Activated T-helper 17 cell treated with anti-CD3 and anti-CD28 coated beads, Interleukin-2, amount 50 U/mL, for 72 hours (primary cell): Measurements from ENCODE around the gene SLC23A2. TPM values are rescaled to one million over a fixed set of nuclear protein-coding genes. Genes with fewer than 3 reads are reported as not detected.

ENCODE experiments used
- ATAC-seq: fragments of 150-1000 bp; cut with Tn5 transposase; replicated peaks from 2 replicates; pipeline ENCODE4 v1.10.0; 2021; ENCODE audit warnings: mild to moderate bottlenecking, moderate library complexity
- H3K27ac Mint-ChIP-seq: one replicate; pipeline ENCODE4 v1.8.0; 2022; ENCODE audit warnings: mixed read lengths
- H3K27me3 Mint-ChIP-seq: one replicate; pipeline ENCODE4 v1.8.0; 2022; ENCODE audit warnings: mixed read lengths
- H3K36me3 Mint-ChIP-seq: one replicate; pipeline ENCODE4 v1.8.0; 2022; ENCODE audit warnings: low read depth, mild to moderate bottlenecking, mixed read lengths
- H3K4me1 Mint-ChIP-seq: one replicate; pipeline ENCODE4 v1.8.0; 2022; ENCODE audit warnings: mixed read lengths
- H3K4me3 Mint-ChIP-seq: one replicate; pipeline ENCODE4 v1.8.0; 2022; ENCODE audit warnings: mild to moderate bottlenecking, mixed read lengths
- H3K9me3 Mint-ChIP-seq: one replicate; pipeline ENCODE4 v1.8.0; 2022; ENCODE audit warnings: mixed read lengths
- total RNA-seq, 2 donors: library from RNA; stranded (reverse); gene quantifications; one replicate each; pipeline ENCODE4 v1.2.3, GENCODE V29; 2022

Gene SLC23A2
- total RNA-seq, 2 donors from 2014 or later = 9.0 to 17.2 TPM

- peaks cover 9% of the 10 kb centered on the region for H3K4me1 Mint-ChIP-seq
- no peak overlapping the region for H3K4me3 Mint-ChIP-seq
- no peaks in the 10 kb centered on the region for H3K9me3 Mint-ChIP-seq
- no peaks in the 10 kb centered on the region for H3K27me3 Mint-ChIP-seq
- peaks cover 39% of the 10 kb centered on the region for H3K36me3 Mint-ChIP-seq
- no peak for ATAC-seq
- H3K27ac Mint-ChIP-seq = peak overlapping the region; percentile 73
Measured at GRCh38 chr20:4898282-4899244, 102.7 kb downstream of the SLC23A2 start.

DNA sequence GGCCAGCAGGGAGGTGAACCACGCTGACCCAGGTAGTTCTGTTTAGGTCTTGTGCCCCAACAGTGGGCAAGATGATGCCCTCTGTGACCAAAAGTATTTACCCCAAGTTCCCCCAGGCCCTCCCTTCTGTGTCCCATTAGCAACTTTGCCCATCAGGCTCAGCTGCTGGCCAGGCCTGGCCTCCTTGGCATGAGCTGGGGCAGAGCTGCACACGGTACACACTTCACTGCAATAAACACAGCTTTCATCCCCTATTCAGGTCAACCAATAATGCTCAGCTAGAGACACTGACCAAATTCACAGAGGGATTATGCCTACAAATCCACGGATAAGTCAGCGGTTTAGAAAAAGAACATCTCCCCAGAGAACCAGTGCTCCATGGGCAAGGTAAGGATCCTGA is 103.7 kb downstream of the SLC23A2 start:
- Mint-ChIP-seq H3K9me3 (no peaks in the 10 kb centered on the region), H3K4me1 (peaks cover 9% of the 10 kb centered on the region), H3K27ac (peak overlapping the region; percentile 53), H3K4me3 (no peak overlapping the region), H3K27me3 (no peaks in the 10 kb centered on the region), H3K36me3 (peaks cover 39% of the 10 kb centered on the region)
- no peak for ATAC-seq

DNA sequence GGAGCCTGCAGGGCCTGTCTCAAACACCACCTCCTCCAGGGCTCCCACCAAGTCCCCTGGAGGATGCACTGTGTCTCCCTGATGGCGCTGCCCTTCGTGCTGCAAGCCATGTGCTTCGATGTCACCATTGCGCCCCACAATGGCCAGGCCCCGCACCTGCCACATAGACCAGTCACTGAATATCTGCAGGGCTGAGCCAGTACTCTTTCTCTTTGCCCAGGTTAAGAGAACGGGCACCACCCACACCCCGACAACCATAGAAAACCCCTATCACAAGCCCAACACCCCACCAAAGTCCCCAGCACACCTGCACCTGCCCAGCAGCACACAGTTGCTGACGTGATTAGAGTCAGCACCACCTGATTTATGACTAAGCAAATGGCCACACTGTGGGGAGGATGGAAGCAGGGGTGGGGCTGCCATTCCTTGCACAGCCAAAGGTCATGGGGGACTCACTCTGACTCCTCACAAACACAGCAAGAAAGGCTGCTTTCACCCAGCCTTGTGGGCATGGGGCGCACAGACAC is 104.3 kb downstream of the SLC23A2 start:
- H3K27ac Mint-ChIP-seq = peak overlapping the region; percentile 53
- H3K27me3 Mint-ChIP-seq = no peaks in the 10 kb centered on the region
- H3K4me3 Mint-ChIP-seq = no peak overlapping the region
- no peaks in the 10 kb centered on the region for H3K9me3 Mint-ChIP-seq
- peaks cover 9% of the 10 kb centered on the region for H3K4me1 Mint-ChIP-seq
- ATAC-seq = peak; percentile 63
- H3K36me3 Mint-ChIP-seq = peaks cover 34% of the 10 kb centered on the region

- Mint-ChIP-seq H3K36me3 (peaks cover 26% of the 10 kb centered on the region), H3K27ac (no peak overlapping the region), H3K4me1 (peaks cover 3% of the 10 kb centered on the region), H3K4me3 (no peak overlapping the region), H3K27me3 (no peaks in the 10 kb centered on the region), H3K9me3 (no peaks in the 10 kb centered on the region)
- ATAC-seq = no peak
Measured at GRCh38 chr20:4896119-4896702, 105.1 kb downstream of the SLC23A2 start.

DNA sequence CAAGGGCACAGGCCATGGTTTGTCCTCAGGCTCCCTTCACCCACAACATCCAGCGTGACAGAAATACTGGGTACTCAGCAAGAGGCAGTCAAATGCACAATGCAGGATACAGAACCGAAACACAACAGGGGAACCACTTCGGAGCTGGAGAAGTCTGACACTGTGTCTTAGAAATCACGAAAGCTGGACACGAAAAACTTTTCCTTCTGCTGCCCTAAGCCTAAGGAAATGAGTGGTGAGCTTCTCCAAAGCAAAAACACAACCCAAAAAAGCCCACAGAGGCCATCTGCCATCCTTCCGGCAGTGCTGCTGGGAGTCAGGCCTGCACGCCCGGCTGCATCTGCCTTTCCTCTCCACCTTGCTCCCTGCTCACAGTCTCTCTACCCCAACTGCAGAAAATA is 106.3 kb downstream of the SLC23A2 start:
- Mint-ChIP-seq H3K27ac (no peak overlapping the region), H3K4me3 (no peak overlapping the region), H3K27me3 (no peaks in the 10 kb centered on the region), H3K9me3 (no peaks in the 10 kb centered on the region), H3K36me3 (peaks cover 16% of the 10 kb centered on the region), H3K4me1 (peaks cover 3% of the 10 kb centered on the region)
- ATAC-seq = no peak

DNA sequence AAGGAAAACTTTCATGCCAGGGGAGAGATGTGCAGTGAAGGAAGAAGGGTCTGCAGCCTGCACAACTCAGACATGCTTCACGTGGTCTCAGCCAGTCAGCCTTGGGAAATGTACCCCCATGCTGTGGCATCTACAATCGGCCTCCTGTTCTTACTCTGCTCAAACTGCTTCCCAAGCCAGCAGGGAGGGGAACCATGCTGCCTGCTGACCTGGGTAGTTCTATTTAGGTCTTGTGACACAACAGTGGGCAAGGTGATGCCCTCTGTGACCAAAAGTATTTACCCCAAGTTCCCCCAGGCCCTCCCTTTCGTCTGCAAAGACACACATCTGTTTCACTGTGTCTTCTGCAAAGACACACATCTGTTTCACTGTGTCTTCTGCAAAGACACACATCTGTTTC is 106.9 kb downstream of the SLC23A2 start:
- Mint-ChIP-seq H3K9me3 (no peaks in the 10 kb centered on the region), H3K27me3 (no peaks in the 10 kb centered on the region), H3K4me1 (peaks cover 3% of the 10 kb centered on the region), H3K4me3 (no peak overlapping the region), H3K27ac (peak overlapping the region; percentile 50), H3K36me3 (peaks cover 16% of the 10 kb centered on the region)
- ATAC-seq = no peak

DNA sequence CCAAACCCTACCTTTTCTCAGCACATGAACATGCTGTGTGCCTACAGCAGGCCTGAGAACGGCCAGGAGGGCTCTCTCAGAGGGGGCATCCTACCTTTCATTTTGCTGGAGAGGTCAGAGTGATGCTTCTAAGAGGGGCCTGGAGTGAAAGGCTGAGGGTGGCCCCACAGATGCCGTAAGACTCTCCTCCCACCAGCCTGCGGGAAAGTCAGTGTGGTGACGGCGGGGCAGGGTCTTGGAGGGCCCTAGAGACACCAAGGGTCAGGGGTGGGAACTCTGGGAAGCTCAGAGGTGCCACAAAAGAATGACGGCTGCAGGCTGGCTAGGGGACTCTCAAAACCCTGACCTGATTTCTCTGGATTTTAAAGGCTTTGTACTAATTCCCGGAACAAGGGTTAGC is 107.6 kb downstream of the SLC23A2 start:
- no peaks in the 10 kb centered on the region for H3K27me3 Mint-ChIP-seq
- no peak overlapping the region for H3K4me3 Mint-ChIP-seq
- ATAC-seq = no peak
- H3K4me1 Mint-ChIP-seq = peaks cover 3% of the 10 kb centered on the region
- peaks cover 20% of the 10 kb centered on the region for H3K36me3 Mint-ChIP-seq
- H3K9me3 Mint-ChIP-seq = no peaks in the 10 kb centered on the region
- H3K27ac Mint-ChIP-seq = peak overlapping the region; percentile 50

DNA sequence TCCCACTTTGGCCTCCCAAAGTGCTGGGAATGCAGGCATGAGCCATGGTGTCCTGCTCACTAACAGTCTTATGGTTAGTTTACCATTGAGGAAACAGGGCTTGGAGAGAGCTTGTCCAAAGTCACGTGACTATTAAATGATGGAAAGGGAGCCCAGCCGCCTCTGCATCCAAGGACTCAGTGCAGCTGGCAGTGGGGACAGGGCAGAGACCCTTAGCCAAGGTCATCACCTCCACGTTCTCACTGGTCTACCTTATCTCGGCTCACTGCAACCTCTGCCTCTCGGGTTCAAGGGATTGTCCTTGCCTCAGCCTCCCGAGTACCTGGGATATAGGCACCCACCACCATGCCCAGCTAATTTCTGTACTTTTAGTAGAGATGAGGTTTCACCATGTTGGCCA is 109.3 kb downstream of the SLC23A2 start:
- no peak for ATAC-seq
- Mint-ChIP-seq H3K36me3 (peaks cover 17% of the 10 kb centered on the region), H3K27ac (no peak overlapping the region), H3K27me3 (no peaks in the 10 kb centered on the region), H3K4me3 (no peak overlapping the region), H3K4me1 (no peaks in the 10 kb centered on the region), H3K9me3 (no peaks in the 10 kb centered on the region)

DNA sequence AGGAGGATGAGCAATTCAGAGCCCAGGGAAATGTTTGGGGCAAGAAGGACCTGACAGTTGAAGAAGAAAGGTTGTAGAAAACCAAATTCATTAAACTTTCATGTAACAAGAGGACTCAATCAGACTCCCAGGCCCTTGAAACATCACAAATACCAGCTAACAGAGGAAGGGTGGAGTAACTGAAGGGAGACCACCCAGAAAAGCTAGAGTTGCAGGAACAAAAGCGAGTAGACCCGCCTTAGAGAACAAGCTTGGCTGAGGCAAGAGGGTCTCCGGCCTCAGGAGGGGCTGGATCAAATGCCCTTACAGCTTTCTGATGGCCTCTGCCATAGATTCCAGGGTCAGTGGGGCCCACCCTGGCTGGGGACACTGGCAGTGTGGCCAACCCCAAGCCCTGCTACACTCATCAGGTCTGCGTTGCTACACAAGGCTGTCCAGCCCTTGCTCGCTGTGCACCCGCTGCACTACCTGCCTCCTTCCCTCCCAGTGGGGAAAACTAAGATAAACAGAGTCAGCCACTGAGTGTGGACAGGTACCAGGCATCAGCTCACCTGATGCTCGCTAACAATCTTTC is 110.0 kb downstream of the SLC23A2 start:
- Mint-ChIP-seq H3K27me3 (no peaks in the 10 kb centered on the region), H3K36me3 (peaks cover 17% of the 10 kb centered on the region), H3K9me3 (no peaks in the 10 kb centered on the region), H3K4me1 (no peaks in the 10 kb centered on the region), H3K27ac (peak overlapping the region; percentile 52), H3K4me3 (no peak overlapping the region)
- no peak for ATAC-seq

DNA sequence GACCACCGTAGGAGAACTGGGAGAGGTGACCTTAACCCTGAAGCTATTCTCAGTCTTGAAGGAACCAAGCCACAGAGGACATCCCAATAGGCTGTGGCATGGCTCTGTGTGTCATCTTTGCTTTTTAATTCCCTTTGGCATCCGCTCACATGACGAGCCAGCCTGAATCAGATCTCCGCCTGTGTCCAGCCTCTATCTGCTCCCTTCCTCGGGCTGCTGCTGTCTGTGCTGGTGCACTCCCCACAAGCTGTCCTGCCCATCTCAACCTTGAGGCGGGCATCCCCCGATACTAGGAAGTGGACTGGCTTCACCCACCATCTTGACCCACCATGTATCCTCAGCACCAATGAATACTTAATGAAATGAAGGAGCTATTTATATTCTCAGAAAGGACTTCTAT is 111.9 kb downstream of the SLC23A2 start:
- no peaks in the 10 kb centered on the region for H3K4me1 Mint-ChIP-seq
- no peaks in the 10 kb centered on the region for H3K27me3 Mint-ChIP-seq
- no peak overlapping the region for H3K4me3 Mint-ChIP-seq
- no peak overlapping the region for H3K27ac Mint-ChIP-seq
- H3K9me3 Mint-ChIP-seq = no peaks in the 10 kb centered on the region
- no peak for ATAC-seq
- peaks cover 27% of the 10 kb centered on the region for H3K36me3 Mint-ChIP-seq

- Mint-ChIP-seq H3K36me3 (peaks cover 46% of the 10 kb centered on the region), H3K4me3 (no peak overlapping the region), H3K9me3 (no peaks in the 10 kb centered on the region), H3K27ac (no peak overlapping the region), H3K4me1 (no peaks in the 10 kb centered on the region), H3K27me3 (no peaks in the 10 kb centered on the region)
- ATAC-seq = no peak
Measured at GRCh38 chr20:4887586-4887985, 113.7 kb downstream of the SLC23A2 start.

- Mint-ChIP-seq H3K4me3 (no peak overlapping the region), H3K9me3 (no peaks in the 10 kb centered on the region)
Measured at GRCh38 chr20:4886771-4887527, 114.4 kb downstream of the SLC23A2 start.

DNA sequence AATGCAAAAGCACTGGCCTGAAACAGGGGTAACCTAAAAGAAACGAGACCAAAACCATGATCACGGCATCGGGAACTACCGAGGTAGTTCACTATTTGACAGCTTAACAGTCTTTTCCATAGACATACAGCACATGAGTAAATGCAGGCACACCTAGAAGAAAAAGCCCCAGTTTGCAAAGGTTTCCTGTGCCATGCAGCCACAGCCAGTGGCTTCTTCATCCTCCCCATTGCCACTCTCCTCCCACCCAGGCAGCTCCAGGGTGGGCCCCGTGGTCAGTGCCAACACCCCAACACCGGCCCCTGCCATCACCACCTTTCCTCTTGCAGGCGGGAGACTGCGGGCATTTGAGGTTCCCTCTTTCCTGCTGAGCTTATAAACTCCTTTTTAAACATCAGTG is 115.4 kb downstream of the SLC23A2 start:
- ATAC-seq = no peak

More at GRCh38 chr20:4886771-4887527, 114.4 kb downstream of the SLC23A2 start:
- no peaks in the 10 kb centered on the region for H3K4me1 Mint-ChIP-seq
- H3K27ac Mint-ChIP-seq = no peak overlapping the region
- no peak for ATAC-seq
- H3K36me3 Mint-ChIP-seq = peaks cover 51% of the 10 kb centered on the region
- H3K27me3 Mint-ChIP-seq = no peaks in the 10 kb centered on the region

GRCh38 chr20:4883546-4883945 is 117.8 kb downstream of the SLC23A2 start:
- Mint-ChIP-seq H3K27ac (no peak overlapping the region), H3K4me1 (no peaks in the 10 kb centered on the region), H3K4me3 (no peak overlapping the region), H3K27me3 (no peaks in the 10 kb centered on the region), H3K36me3 (peaks cover 67% of the 10 kb centered on the region), H3K9me3 (no peaks in the 10 kb centered on the region)
- ATAC-seq = no peak

More for the DNA sequence above, 115.4 kb downstream of the SLC23A2 start:
- Mint-ChIP-seq H3K9me3 (no peaks in the 10 kb centered on the region), H3K4me1 (no peaks in the 10 kb centered on the region), H3K27me3 (no peaks in the 10 kb centered on the region), H3K36me3 (peaks cover 62% of the 10 kb centered on the region), H3K4me3 (no peak overlapping the region), H3K27ac (peak overlapping the region; percentile 9)
